Upper lobe of left lung (tissue), 6 donors: ENCODE data around the gene KANSL1. TPM values are rescaled to one million over a fixed set of nuclear protein-coding genes. Genes with fewer than 3 reads are reported as not detected.
A peak's percentile ranks its signal among the peaks of the same experiment; 100 is the strongest.

Experiments
- ATAC-seq, 2 donors: fragments of 200-7000 bp; cut with Tn5 transposase; one replicate each; pipeline ENCODE4 v1.9.1; 2022; ENCODE audit warnings: mild to moderate bottlenecking in 2 of 2, moderate library complexity in 2 of 2; ENCODE audit not compliant: low FRiP score in 2 of 2
- DNase-seq, 2 donors: peaks; one replicate each; pipeline ENCODE4 v3.0.0-alpha.2; 2019 to 2020
- H3K27ac ChIP-seq, 4 donors: fragments of 200-600 bp; sonication (generic); one replicate each; pipeline ENCODE4 v1.5.1; 2016 to 2019
- H3K27me3 ChIP-seq, 4 donors: fragments of 200-600 bp; sonication (generic); one replicate each; pipeline ENCODE4 v1.5.1; 2017 to 2019
- H3K36me3 ChIP-seq, 4 donors: fragments of 200-600 bp; sonication (generic); one replicate each; pipeline ENCODE4 v1.5.1; 2016 to 2019
- H3K4me1 ChIP-seq, 4 donors: fragments of 200-600 bp; sonication (generic); one replicate each; pipeline ENCODE4 v1.5.1; 2018 to 2019
- H3K4me3 ChIP-seq, 4 donors: fragments of 200-600 bp; sonication (generic); one replicate each; pipeline ENCODE4 v1.5.1; 2017 to 2019; ENCODE audit warnings: mild to moderate bottlenecking in 2 of 4, moderate library complexity in 1 of 4
- H3K9me3 ChIP-seq, 4 donors: fragments of 200-600 bp; sonication (generic); one replicate each; pipeline ENCODE4 v1.5.1; 2018 to 2019
- CTCF ChIP-seq, 6 experiments: fragments of 450-650 bp in 4 of 6; fragments of 200-600 bp in 2 of 6; sonication (generic) in 2 of 6; IDR thresholded peaks; one replicate each; pipeline ENCODE4 v1.5.1; 2016 to 2019; ENCODE audit warnings: antibody characterized with exemption in 6 of 6
- EP300 ChIP-seq, 4 donors: sonication (generic); formaldehyde crosslinking; IDR thresholded peaks; one replicate each; pipeline ENCODE4 v1.5.1; 2017; ENCODE audit warnings: antibody characterized with exemption in 4 of 4, control low read depth in 2 of 4
- POLR2A ChIP-seq, 4 donors: fragments of 450-650 bp; IDR thresholded peaks; one replicate each; pipeline ENCODE4 v1.5.1; 2016 to 2017; ENCODE audit warnings: antibody characterized with exemption in 4 of 4, mild to moderate bottlenecking in 2 of 4
- POLR2AphosphoS5 ChIP-seq, 2 donors: sonication (generic); formaldehyde crosslinking; IDR thresholded peaks; one replicate each; pipeline ENCODE4 v1.5.1; 2017; ENCODE audit warnings: antibody characterized with exemption in 2 of 2
- WGBS, 2 donors: methylation state at CpG; one replicate each; pipeline ENCODE4 v1.1.5; 2017 to 2018; 5-methylcytosine and 5-hydroxymethylcytosine counted together
- total RNA-seq, 6 donors: library from RNA; depleted of rRNA in 4 of 6; stranded (reverse); fragments of >200 nt in 4 of 6; gene quantifications; one replicate each; pipeline versions ENCODE4 v1.1.0 to v1.2.1, GENCODE V29; 2016 to 2021
- donor health status: DM: no; HTN: no; CAD: no; lungs with moderate emphysema.
- donor health status: DM: no; HTN: yes; CAD: no; lungs with severe emphysema.

Gene KANSL1
- total RNA-seq, 6 donors from 2014 or later: 60.5 to 294 (median 108) TPM

DNA sequence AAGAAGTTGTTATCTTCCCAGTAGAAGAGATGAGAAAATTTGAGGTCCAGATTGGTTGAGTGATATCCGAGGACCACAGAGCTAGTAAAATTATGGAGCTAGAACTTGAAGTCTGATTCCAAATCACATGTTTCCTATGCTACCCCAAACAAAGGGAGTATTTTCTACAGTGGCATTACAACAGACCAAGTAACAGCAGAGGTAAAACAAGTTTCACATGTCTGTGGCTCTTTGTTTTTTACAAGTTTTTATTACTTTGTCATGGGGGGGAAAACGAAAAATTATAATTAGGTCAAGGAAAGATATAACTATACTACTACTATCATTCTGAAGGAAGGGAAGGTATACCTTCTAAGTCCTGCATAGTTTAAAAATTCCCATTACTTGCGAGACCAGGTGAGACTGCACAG lies 49.4 kb downstream of the KANSL1 start:
- ATAC-seq (no peak), DNase-seq (no peak)
- TF ChIP-seq POLR2A (IDR thresholded peaks at IDR 0.05) (no peak), CTCF (IDR thresholded peaks at IDR 0.05) (no peak), EP300 (IDR thresholded peaks at IDR 0.05) (no peak), POLR2AphosphoS5 (IDR thresholded peaks at IDR 0.05) (no peak)
- peaks cover 55 to 82% (median 63%) of the 10 kb centered on the region in 4 donors for H3K4me1 ChIP-seq
- no peak overlapping the region for H3K27ac ChIP-seq
- H3K27me3 ChIP-seq: no peaks in the 10 kb centered on the region
- no peak overlapping the region for H3K4me3 ChIP-seq
- no peaks in the 10 kb centered on the region for H3K9me3 ChIP-seq
- no peaks in the 10 kb centered on the region for H3K36me3 ChIP-seq
- 63 to 70% methylated on average over 3 of the region's 3 CpGs for WGBS, 2 donors

DNA sequence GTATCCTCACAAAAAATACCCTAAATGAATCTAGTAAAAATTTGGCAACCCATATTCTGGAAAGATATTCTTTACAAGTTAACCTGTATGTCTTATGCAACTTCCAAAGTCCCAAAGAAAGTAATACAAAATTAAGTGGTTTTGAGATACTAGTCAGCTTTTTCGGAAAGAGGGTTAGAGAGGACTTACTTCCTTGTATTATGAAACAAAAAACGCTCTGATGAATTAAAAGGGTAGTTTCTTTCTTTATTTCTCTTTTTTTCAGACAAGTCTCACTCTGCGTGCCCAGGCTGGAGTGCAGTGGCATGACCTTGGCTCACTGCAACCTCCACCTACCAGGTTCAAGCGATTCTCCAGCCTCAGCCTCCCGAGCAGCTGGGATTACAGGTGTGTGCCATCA lies 51.6 kb downstream of the KANSL1 start:
- no peak for DNase-seq
- 52 to 60% methylated on average over 5 of the region's 5 CpGs for WGBS, 2 donors
- H3K9me3 ChIP-seq: no peaks in the 10 kb centered on the region
- H3K4me3 ChIP-seq: no peak overlapping the region
- H3K27ac ChIP-seq: peak overlapping the region in 1 of 4 donors; percentile 52
- no peaks in the 10 kb centered on the region for H3K36me3 ChIP-seq
- H3K27me3 ChIP-seq: no peaks in the 10 kb centered on the region
- TF ChIP-seq POLR2A (IDR thresholded peaks at IDR 0.05) (no peak), CTCF (IDR thresholded peaks at IDR 0.05) (no peak), POLR2AphosphoS5 (IDR thresholded peaks at IDR 0.05) (no peak), EP300 (IDR thresholded peaks at IDR 0.05) (no peak)
- ATAC-seq: peak in 1 of 2 donors; percentile 29
- peaks cover 64 to 90% (median 79%) of the 10 kb centered on the region in 4 donors for H3K4me1 ChIP-seq

DNA sequence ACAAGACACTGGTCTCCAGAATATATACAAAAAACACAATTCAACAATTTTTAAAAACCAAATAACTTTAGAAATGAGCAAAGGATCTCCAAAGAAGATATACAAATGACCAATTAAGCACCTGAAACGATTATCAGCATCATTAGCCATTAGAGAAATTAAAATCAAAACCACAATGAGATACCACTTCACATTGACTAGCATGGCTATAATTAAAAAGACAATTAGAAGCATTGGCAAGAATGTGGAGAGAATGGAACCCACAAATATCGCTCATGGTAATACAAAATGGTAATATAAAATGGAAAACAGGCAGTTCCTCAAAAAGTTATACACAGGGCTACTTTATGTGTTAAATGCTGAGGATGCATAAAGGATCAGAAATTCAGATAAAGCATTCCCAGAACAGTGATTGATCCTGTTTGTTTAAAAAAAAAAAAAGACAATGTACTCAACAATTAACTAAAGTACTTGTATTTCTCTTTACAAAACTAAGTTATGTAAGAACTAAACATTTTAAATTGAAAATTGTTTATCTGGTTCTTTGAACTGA lies 52.5 kb downstream of the KANSL1 start:
- no peaks in the 10 kb centered on the region for H3K36me3 ChIP-seq
- no peaks in the 10 kb centered on the region for H3K9me3 ChIP-seq
- H3K27me3 ChIP-seq: no peaks in the 10 kb centered on the region
- TF ChIP-seq POLR2AphosphoS5 (IDR thresholded peaks at IDR 0.05): no peak
- TF ChIP-seq EP300 (IDR thresholded peaks at IDR 0.05): no peak
- TF ChIP-seq POLR2A (IDR thresholded peaks at IDR 0.05): no peak
- TF ChIP-seq CTCF (IDR thresholded peaks at IDR 0.05): no peak
- H3K4me1 ChIP-seq: peaks cover 69 to 91% (median 79%) of the 10 kb centered on the region in 4 donors
- DNase-seq: no peak
- WGBS, 2 donors: 88 to 94% methylated on average over 2 of the region's 2 CpGs
- ATAC-seq: no peak
- no peak overlapping the region for H3K4me3 ChIP-seq
- peak overlapping the region in 1 of 4 donors; percentile 52 for H3K27ac ChIP-seq

- DNase-seq (no peak), ATAC-seq (peak in 1 of 2 donors; percentile 31)
- no peaks in the 10 kb centered on the region for H3K9me3 ChIP-seq
- H3K36me3 ChIP-seq: no peaks in the 10 kb centered on the region
- H3K27me3 ChIP-seq: no peaks in the 10 kb centered on the region
- no peak for TF ChIP-seq CTCF (IDR thresholded peaks at IDR 0.05)
- H3K27ac ChIP-seq: peak overlapping the region in 2 of 4 donors; percentile 4 to 33
- H3K4me1 ChIP-seq: peaks cover 63 to 91% (median 73%) of the 10 kb centered on the region in 4 donors
- no peak overlapping the region for H3K4me3 ChIP-seq
- 21 to 33% methylated on average over 5 of the region's 5 CpGs for WGBS, 2 donors
Observed at GRCh38 chr17:46139432-46140210, 53.6 kb downstream of the KANSL1 start.
